ENCODE measurements around the gene MND1. TPM values are rescaled to one million over a fixed set of nuclear protein-coding genes. Genes with fewer than 3 reads are reported as not detected.

Gene MND1
- total RNA-seq, 2 experiments from 2014 or later: 29.1 to 31.8 TPM

- POLR2A ChIA-PET: interaction anchor here (0.5 to 1.1 kb wide), 3 partner anchors 18 to 101 kb away, joined by 3 to 6 read pairs (median 3); no protein-coding TSS in a partner anchor
- peaks cover 3% of the 10 kb centered on the region for H3K9me3 Mint-ChIP-seq
- peaks cover 14% of the 10 kb centered on the region for H3K4me1 Mint-ChIP-seq
- peaks cover 80% of the 10 kb centered on the region for H3K36me3 Mint-ChIP-seq
- DNase-seq: no peak
- no peaks in the 10 kb centered on the region for H3K27me3 Mint-ChIP-seq
- no peak overlapping the region for H3K27ac Mint-ChIP-seq
- no peak for ATAC-seq (ENCODE audit: low read depth)
- H3K4me3 Mint-ChIP-seq: no peak overlapping the region
These were observed 19.6 kb downstream of the MND1 start for GRCh38 chr4:153364061-153364460.

DNA sequence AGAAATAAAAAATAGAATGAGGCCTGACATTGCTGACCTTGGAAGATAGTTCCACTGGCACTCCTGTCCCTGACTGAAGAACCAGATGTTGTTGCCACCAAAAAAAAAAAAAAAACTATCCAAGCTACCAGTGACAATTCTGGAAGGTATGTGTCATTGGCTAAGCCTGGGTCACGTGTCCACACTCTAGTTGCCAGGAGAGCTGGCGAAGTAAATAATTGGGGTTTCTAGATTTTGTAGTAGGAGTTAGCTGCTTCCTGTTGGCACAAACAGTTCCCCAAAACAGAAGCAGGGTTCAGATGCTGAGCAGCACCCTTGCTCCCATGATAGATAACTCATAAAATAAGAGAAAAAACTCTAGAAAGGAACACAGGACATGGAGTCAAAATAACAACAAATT is 20.5 kb downstream of the MND1 start:
- no peak overlapping the region for H3K27ac Mint-ChIP-seq
- POLR2A ChIA-PET: interaction anchor here (1.0 to 1.1 kb wide), 2 partner anchors 19 to 100 kb away, joined by 3 read pairs; no protein-coding TSS in a partner anchor
- no peak for DNase-seq

GRCh38 chr4:153366486-153366885 is 22.0 kb downstream of the MND1 start:
- Mint-ChIP-seq H3K36me3 (peaks cover 83% of the 10 kb centered on the region), H3K9me3 (peaks cover 3% of the 10 kb centered on the region), H3K27ac (no peak overlapping the region), H3K27me3 (no peaks in the 10 kb centered on the region), H3K4me3 (no peak overlapping the region), H3K4me1 (peaks cover 16% of the 10 kb centered on the region)
- ATAC-seq (ENCODE audit: low read depth): no peak
- POLR2A ChIA-PET: no interaction called here
- DNase-seq: no peak

More for the DNA sequence above, 20.5 kb downstream of the MND1 start:
- ATAC-seq (ENCODE audit: low read depth): no peak
- Mint-ChIP-seq H3K36me3 (peaks cover 78% of the 10 kb centered on the region), H3K27me3 (no peaks in the 10 kb centered on the region), H3K4me3 (no peak overlapping the region), H3K9me3 (peaks cover 3% of the 10 kb centered on the region), H3K4me1 (peaks cover 14% of the 10 kb centered on the region)

- Mint-ChIP-seq H3K27ac (no peak overlapping the region), H3K27me3 (no peaks in the 10 kb centered on the region), H3K4me3 (no peak overlapping the region), H3K9me3 (peaks cover 3% of the 10 kb centered on the region), H3K36me3 (peaks cover 84% of the 10 kb centered on the region), H3K4me1 (peaks cover 18% of the 10 kb centered on the region)
- DNase-seq (no peak), ATAC-seq (ENCODE audit: low read depth) (no peak)
- POLR2A ChIA-PET: no interaction called here
These were observed 22.6 kb downstream of the MND1 start for GRCh38 chr4:153367092-153367491.

GRCh38 chr4:153369021-153369420 is 24.5 kb downstream of the MND1 start:
- POLR2A ChIA-PET: no interaction called here
- Mint-ChIP-seq H3K4me3 (no peak overlapping the region), H3K4me1 (peaks cover 18% of the 10 kb centered on the region), H3K36me3 (peaks cover 82% of the 10 kb centered on the region), H3K27ac (no peak overlapping the region), H3K27me3 (no peaks in the 10 kb centered on the region), H3K9me3 (peaks cover 1% of the 10 kb centered on the region)
- no peak for DNase-seq
- no peak for ATAC-seq (ENCODE audit: low read depth)

GRCh38 chr4:153371701-153372234 is 27.3 kb downstream of the MND1 start:
- ATAC-seq (ENCODE audit: low read depth) (no peak), DNase-seq (no peak)
- Mint-ChIP-seq H3K9me3 (no peaks in the 10 kb centered on the region), H3K36me3 (peaks cover 78% of the 10 kb centered on the region), H3K27ac (peak overlapping the region; percentile 8), H3K4me1 (peaks cover 17% of the 10 kb centered on the region), H3K27me3 (no peaks in the 10 kb centered on the region), H3K4me3 (no peak overlapping the region)
- POLR2A ChIA-PET: no interaction called here

- Mint-ChIP-seq H3K27me3 (no peaks in the 10 kb centered on the region), H3K36me3 (peaks cover 70% of the 10 kb centered on the region), H3K4me3 (no peak overlapping the region), H3K9me3 (no peaks in the 10 kb centered on the region), H3K4me1 (peaks cover 6% of the 10 kb centered on the region), H3K27ac (no peak overlapping the region)
- no peak for ATAC-seq (ENCODE audit: low read depth)
- POLR2A ChIA-PET: no interaction called here
- DNase-seq: no peak
These were observed 28.6 kb downstream of the MND1 start for GRCh38 chr4:153372967-153373562.

- POLR2A ChIA-PET: no interaction called here
- no peak for ATAC-seq (ENCODE audit: low read depth)
- Mint-ChIP-seq H3K4me3 (no peak overlapping the region), H3K36me3 (peaks cover 64% of the 10 kb centered on the region), H3K27ac (no peak overlapping the region), H3K9me3 (no peaks in the 10 kb centered on the region), H3K27me3 (no peaks in the 10 kb centered on the region), H3K4me1 (peaks cover 8% of the 10 kb centered on the region)
- no peak for DNase-seq
These were observed 30.0 kb downstream of the MND1 start for GRCh38 chr4:153374442-153374841.

- Mint-ChIP-seq H3K9me3 (no peaks in the 10 kb centered on the region), H3K27ac (no peak overlapping the region), H3K27me3 (no peaks in the 10 kb centered on the region), H3K4me1 (peaks cover 8% of the 10 kb centered on the region), H3K4me3 (no peak overlapping the region), H3K36me3 (peaks cover 59% of the 10 kb centered on the region)
- POLR2A ChIA-PET: no interaction called here
- DNase-seq (no peak), ATAC-seq (ENCODE audit: low read depth) (no peak)
These were observed 30.8 kb downstream of the MND1 start for GRCh38 chr4:153375303-153375702.

GRCh38 chr4:153383131-153383530 is 38.6 kb downstream of the MND1 start:
- Mint-ChIP-seq H3K27me3 (no peaks in the 10 kb centered on the region), H3K4me3 (no peak overlapping the region), H3K36me3 (peaks cover 31% of the 10 kb centered on the region), H3K4me1 (peaks cover 6% of the 10 kb centered on the region), H3K9me3 (no peaks in the 10 kb centered on the region), H3K27ac (no peak overlapping the region)
- DNase-seq (no peak), ATAC-seq (ENCODE audit: low read depth) (no peak)
- POLR2A ChIA-PET: no interaction called here

GRCh38 chr4:153384160-153384559 is 39.7 kb downstream of the MND1 start:
- POLR2A ChIA-PET: no interaction called here
- Mint-ChIP-seq H3K27ac (no peak overlapping the region), H3K36me3 (peaks cover 32% of the 10 kb centered on the region), H3K9me3 (no peaks in the 10 kb centered on the region), H3K4me3 (no peak overlapping the region), H3K4me1 (peaks cover 3% of the 10 kb centered on the region), H3K27me3 (no peaks in the 10 kb centered on the region)
- DNase-seq (no peak), ATAC-seq (ENCODE audit: low read depth) (no peak)

DNA sequence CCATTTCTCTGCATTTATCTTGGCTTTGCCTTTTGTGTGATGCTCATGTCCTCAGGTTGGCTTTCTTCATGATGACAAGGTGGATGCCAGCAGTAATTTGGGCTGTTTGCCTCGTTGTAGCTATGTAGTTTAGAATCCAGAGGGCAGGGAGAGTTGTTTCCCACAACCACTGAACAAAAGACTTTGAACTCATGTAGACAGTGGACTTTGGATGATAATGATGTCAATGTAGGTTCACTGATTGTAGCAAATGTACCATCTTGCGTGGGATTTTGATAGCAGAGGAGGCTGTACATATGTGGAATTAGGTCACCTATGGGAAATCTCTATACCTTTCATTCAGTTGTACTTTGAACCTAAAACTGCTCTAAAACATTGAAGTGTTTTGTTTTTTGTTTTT is 41.3 kb downstream of the MND1 start:
- peaks cover 28% of the 10 kb centered on the region for H3K36me3 Mint-ChIP-seq
- ATAC-seq (ENCODE audit: low read depth) (no peak), DNase-seq (no peak)
- no peak overlapping the region for H3K4me3 Mint-ChIP-seq
- H3K27ac Mint-ChIP-seq: no peak overlapping the region
- H3K27me3 Mint-ChIP-seq: no peaks in the 10 kb centered on the region
- H3K9me3 Mint-ChIP-seq: no peaks in the 10 kb centered on the region
- H3K4me1 Mint-ChIP-seq: peaks cover 3% of the 10 kb centered on the region
- POLR2A ChIA-PET: no interaction called here

DNA sequence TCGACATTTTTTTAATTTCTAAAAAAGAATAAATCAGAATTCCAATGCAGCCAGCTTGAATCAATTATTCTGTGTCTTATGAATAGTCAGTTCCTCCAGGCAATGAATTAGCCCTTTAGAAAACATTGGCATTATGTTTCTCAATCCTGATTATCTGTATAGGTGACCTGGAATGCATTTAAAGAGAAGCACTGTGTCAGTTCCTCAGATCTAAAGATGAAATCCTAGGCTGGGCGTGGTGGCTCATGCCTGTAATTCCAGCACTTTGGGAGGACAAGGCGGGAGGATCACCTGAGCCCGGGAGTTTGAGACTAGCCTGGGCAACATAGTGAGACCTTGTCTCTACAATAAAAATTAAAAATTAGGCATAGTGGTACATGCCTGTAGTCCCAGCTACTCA is 43.5 kb downstream of the MND1 start:
- Mint-ChIP-seq H3K4me1 (peaks cover 3% of the 10 kb centered on the region), H3K9me3 (no peaks in the 10 kb centered on the region), H3K36me3 (peaks cover 37% of the 10 kb centered on the region), H3K27me3 (no peaks in the 10 kb centered on the region), H3K27ac (no peak overlapping the region), H3K4me3 (no peak overlapping the region)
- ATAC-seq (ENCODE audit: low read depth) (no peak), DNase-seq (no peak)
- POLR2A ChIA-PET: no interaction called here

GRCh38 chr4:153393397-153393796 is 48.9 kb downstream of the MND1 start:
- H3K27me3 Mint-ChIP-seq: no peaks in the 10 kb centered on the region
- peaks cover 3% of the 10 kb centered on the region for H3K4me1 Mint-ChIP-seq
- no peak overlapping the region for H3K27ac Mint-ChIP-seq
- peaks cover 32% of the 10 kb centered on the region for H3K36me3 Mint-ChIP-seq
- DNase-seq: no peak
- ATAC-seq (ENCODE audit: low read depth): no peak
- POLR2A ChIA-PET: interaction anchor here (0.7 kb wide), 1 partner anchor 148 kb away, joined by 3 read pairs; no protein-coding TSS in a partner anchor
- peaks cover 1% of the 10 kb centered on the region for H3K9me3 Mint-ChIP-seq
- no peak overlapping the region for H3K4me3 Mint-ChIP-seq

Data from activated naive CD8-positive, alpha-beta T cell treated with anti-CD3 and anti-CD28 coated beads, Interleukin-2, amount 10 ng/mL, durations not matched to agents 7 days and 5 days (primary cell).